22Rv1 (cell line): ENCODE results near the gene MEG3.

Experiments used
- H3K27ac ChIP-seq: fragments of 450-650 bp; 2 replicates; pipeline ENCODE4 v1.5.1; 2017
- CTCF ChIP-seq: fragments of 450-650 bp; IDR thresholded peaks from 2 replicates; pipeline ENCODE4 v1.5.1; 2017; ENCODE audit warnings: mild to moderate bottlenecking
- ZFX ChIP-seq: fragments of 450-650 bp; IDR thresholded peaks from 2 replicates; pipeline ENCODE4 v1.6.1; 2017; ENCODE audit warnings: antibody characterized with exemption, borderline replicate concordance

MEG3 gene

GRCh38 chr14:100840286-100841065 lies 14.6 kb downstream of the MEG3 start:
- H3K27ac ChIP-seq = no peak overlapping the region
- TF ChIP-seq CTCF = no peak
- TF ChIP-seq ZFX = no peak

- no peak for TF ChIP-seq ZFX
- TF ChIP-seq CTCF = no peak
- H3K27ac ChIP-seq = no peak overlapping the region
These were observed 15.3 kb downstream of the MEG3 start for GRCh38 chr14:100841066-100841760.

- H3K27ac ChIP-seq = no peak overlapping the region
- no peak for TF ChIP-seq ZFX
- TF ChIP-seq CTCF = no peak
These were observed 16.0 kb downstream of the MEG3 start for GRCh38 chr14:100841761-100842403.

- no peak overlapping the region for H3K27ac ChIP-seq
- TF ChIP-seq CTCF (no peak), ZFX (no peak)
These were observed 16.9 kb downstream of the MEG3 start for GRCh38 chr14:100842799-100843198.

- H3K27ac ChIP-seq = no peak overlapping the region
- TF ChIP-seq ZFX (no peak), CTCF (no peak)
These were observed 18.1 kb downstream of the MEG3 start for GRCh38 chr14:100844082-100844408.

GRCh38 chr14:100844421-100844820 lies 18.5 kb downstream of the MEG3 start:
- TF ChIP-seq ZFX (no peak), CTCF (no peak)
- H3K27ac ChIP-seq = no peak overlapping the region

- TF ChIP-seq CTCF (no peak), ZFX (no peak)
- no peak overlapping the region for H3K27ac ChIP-seq
These were observed 18.9 kb downstream of the MEG3 start for GRCh38 chr14:100844846-100845245.
